Fibroblast of peridontal ligament (primary cell): ENCODE data around the gene FOXP1.

Experiments
- DNase-seq: peaks from one replicate; pipeline ENCODE4 v3.0.0-alpha.2; 2010; ENCODE audit errors: extremely low read depth

The FOXP1 gene

DNA sequence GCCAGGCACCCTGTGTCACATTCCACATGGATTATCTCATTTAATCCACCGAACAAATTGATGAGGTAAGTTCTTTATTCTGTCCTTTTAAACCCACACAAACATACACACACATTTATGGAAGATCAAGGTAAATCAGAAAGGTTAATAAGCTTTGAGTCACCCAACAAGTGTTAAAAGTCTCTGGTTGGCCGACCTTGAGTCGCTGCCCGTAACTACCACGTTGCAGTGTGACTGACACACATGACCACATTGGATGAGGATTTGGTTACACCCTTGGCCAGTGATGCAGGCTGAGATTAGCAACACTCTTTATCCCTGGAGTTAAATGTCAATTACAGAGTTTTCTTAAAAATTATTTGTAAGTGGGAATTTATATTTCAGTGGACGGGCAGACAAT, 19.2 kb downstream of the FOXP1 start:
- DNase-seq, result no peak

DNA sequence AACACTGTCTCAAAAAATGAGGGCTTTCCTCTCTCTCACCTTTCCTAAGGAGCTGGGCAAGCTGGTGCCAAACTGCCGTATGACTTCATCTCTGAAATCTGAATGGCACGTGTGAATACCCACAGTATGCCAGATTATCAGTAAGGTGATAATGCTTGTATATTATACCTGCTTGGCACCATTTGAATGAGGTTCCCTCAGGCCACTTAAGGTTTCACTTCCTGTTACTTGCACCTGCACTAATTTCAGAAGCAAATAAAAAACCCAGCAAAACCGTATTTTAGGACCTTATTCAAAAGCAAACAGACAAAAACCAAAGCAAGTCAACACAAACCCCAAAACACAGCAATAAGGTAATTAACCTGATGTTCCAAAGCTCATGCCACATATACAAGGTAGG, 19.7 kb downstream of the FOXP1 start:
- DNase-seq, result no peak

DNA sequence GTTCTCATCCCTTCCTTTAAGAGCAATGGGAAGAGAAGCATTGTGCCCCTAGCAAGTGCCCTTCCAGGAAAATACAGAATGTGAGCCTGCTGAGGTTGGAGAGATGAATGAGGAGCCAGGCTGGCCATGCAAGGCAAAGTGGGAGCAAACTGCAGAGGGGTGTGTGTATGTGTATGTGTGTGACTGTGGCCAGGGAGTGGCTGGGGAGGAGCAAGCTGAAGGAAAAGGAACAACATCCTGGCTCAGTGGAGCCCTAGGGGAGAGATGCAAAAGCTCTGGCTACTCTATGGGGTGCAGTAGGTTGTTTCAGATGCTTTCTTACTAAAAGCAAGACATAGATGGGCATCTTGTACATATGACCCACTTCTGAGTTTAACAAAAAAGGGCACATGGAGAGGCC, 20.6 kb downstream of the FOXP1 start:
- DNase-seq, result no peak

DNA sequence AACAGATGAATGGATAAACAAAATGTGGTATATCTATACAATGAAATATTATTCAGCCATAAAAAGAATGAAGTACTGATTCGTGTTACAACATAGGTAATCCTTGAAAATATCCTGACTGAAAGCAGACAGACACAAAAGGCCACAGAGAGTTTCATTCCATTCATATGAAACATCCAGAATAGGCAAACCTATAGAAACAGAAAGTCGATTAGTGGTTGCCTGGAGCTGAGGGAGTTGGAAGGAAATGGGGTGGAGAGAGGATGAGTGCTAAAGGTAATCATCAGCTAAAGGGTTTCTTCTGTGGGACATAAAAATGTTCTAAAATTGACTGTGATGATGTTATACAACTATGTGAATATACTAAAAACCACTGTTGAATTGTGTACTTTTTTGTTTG, 22.9 kb downstream of the FOXP1 start:
- DNase-seq, result no peak

DNA sequence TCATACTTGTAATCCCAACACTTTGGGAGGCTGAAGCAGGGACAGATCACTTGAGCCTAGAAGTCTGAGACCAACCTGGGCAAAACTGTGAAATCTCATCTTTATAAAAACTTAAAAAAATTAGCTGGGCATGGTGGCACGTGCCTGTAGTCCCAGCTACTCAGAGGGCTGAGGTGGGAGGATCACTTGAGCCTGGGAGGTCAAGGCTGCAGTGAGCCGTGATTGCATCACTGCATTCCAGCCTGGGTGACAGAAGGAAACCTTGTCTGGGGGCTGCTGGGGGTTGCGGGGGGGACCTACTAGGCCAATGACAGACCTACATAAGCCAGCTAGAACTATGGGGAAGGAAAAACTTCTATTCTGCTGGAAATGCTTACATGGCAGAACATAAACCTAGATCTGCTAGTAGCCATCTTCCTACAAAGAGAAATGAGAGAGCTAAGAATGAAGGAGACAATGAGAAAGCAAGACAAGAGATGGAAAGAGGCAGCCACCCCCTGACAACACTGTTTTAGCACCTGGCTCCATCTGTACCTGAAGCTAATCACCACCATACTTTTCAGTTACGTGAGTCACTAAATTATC, 23.9 kb downstream of the FOXP1 start:
- no peak for DNase-seq

DNA sequence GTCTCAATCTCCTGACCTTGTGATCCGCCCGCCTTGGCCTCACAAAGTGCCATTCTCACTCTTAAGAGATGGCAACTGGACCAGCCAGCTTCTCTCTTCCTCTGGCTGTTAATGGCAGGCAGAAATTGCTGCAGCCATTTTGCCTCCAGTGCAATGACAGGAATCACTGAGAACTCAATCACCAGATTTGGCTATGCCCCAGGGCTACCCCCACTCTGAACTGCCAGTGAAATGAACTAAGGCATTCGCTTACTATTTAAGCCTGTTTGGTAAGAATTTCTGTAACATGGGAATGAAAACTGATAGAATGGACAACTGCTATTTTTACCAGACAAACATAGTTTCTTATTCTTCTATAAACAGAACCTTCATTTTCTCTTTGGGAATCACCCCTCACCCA, 24.5 kb downstream of the FOXP1 start:
- DNase-seq, result no peak

DNA sequence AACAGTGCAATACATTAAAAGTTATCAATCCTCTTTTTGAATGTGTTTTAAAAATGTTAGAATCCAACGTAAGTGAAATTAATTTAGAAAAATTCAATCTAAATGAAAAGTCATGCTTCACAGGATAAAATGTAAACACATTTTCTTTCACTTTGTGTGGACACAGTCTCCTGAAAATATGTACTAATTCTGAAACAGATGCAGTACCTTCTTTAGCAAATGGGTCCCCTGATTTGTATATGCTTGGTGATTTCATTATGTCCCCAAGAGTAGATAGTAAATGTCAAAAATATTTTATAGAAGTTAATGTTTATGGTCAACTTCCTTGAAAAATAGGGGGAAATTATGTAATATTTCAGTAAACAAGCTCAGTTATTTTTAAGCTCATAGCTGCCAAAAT, 28.9 kb downstream of the FOXP1 start:
- DNase-seq, result no peak

DNA sequence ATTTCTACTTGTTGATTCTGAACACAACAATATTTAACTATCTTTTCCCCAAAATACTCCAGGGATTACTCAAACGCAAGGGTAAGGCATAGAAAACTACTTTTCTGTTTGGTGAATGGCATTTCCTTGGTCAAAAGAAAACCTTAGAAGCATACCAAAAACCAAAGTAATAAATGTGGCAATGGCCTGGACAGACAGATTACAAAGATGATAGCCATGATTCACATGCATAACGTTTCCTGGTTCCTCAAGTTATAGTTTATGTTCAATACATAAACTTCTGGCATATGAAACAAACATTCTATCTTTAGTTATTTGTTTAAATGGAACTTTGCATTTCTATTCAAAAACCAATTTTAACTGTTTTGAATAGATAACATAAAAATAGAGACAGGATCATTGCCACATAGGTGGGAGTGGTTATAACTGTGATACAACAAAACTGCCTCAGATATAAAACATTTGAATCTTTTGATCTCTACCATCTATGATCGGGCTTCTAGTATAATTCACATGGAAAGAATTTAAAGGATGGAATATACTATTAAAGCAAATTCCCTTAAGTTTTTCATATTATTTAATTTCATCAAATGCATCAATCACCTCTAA, 32.1 kb downstream of the FOXP1 start:
- DNase-seq, result peak; percentile 77

DNA sequence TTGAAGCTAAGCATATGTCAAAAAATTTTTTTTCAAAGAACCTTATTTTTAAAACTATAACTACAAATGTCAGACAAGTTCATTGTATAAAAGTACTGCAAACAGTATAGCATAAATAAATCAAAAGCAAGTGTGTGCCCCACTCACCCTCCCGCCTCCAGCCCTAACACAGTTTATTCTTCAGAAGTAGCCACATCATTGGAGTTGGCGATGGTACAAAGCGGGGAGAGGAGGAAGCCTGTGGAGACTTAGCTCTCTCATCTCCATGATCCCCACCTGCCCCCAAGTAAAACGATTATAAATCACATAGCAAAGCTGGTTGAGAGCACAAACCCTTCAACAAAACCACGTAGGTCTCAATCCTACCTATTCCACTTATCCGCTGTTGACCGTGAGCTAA, 33.6 kb downstream of the FOXP1 start:
- no peak for DNase-seq

DNA sequence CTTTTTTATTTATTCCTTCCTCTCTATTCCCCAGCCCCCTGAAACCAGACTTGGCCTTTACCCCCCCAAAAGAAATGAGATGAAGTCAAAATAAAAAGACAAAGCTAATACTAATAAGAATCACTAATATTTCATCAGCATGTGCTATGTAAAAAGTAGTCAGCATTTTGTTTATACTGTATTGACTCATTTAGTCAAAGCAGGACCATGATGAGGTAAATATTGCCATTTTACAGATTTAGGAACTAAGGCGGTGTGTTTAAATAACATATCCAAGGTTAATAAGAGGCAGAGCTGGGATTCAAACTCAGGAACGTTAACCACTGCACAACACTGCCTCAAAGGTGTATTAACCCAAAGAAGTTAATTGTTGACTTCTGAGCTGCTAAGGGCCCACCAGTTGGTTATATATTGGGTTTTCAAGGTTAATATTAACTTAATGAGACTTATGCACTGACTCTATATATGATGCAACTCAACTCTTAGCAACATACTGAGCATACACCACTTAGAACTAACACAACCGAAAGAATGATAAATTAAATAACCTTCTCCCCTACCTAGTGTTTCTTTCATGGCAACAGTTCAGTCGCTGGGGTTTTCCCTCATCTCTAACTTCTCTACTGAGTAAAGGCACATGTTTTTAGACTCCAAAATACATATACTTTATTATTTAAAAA, 34.7 kb downstream of the FOXP1 start:
- DNase-seq, result no peak

DNA sequence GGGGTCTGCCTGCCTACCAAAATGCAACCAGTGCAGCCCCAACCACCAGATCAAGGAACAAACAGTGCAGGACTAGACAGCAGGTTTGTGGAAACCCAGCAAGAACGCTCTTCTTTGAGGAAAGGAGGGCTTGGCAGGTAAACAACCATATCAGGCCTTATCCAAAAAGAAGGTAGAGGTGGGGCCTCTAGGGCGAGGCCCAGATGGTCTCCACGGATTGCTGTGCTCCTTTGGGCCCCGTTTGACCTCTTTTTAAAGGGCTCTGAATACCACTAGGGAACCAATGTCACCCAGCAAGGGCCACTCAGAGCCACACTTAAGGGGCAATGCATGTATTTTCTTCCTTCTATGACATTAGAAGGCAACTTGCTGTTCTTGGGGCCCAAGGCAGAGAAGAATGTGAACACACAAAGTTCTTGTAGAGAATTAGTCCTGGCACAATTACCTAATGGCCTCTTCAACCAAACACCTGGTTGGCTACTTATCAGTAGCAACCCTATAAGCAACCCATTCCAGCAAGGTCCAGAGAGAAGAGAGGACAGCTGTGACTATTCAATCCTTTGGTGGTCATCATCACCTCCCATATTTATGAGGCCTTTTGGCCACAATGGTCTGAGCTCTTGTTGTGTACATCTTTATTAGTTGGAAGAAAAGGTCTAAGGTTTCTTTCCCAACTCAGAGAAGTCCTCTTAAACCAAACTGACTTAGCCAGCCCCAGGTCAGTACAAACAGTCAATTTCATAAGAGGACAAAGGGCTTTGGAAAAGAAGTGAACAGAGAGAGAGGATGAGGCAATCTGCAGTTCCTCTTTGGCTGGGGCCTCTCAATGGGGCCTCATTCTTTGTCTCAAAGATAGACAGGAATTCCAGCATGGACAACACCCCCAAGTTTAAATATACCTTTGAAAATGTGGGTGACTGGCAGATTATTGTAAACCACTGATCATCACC, 36.0 kb downstream of the FOXP1 start:
- DNase-seq, result no peak

DNA sequence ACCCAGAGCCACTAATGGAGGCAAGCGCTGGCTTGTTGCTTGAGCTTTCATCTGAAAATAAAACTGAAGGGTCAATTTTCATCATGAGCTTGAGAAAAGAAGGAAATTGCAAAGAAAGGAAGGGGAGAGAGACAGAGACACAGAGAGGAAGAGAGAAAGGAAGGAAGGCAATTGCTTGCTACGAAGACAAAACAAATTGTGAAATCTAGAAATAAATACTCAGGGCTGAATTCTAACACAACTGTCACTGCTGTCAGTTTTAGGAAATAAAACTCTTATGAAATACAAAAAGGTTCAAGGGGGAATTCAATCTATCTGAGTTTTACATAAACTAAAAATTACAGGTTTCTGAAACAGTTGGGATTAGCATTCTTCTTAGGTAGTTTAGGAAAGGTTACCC, 36.7 kb downstream of the FOXP1 start:
- DNase-seq, result no peak

DNA sequence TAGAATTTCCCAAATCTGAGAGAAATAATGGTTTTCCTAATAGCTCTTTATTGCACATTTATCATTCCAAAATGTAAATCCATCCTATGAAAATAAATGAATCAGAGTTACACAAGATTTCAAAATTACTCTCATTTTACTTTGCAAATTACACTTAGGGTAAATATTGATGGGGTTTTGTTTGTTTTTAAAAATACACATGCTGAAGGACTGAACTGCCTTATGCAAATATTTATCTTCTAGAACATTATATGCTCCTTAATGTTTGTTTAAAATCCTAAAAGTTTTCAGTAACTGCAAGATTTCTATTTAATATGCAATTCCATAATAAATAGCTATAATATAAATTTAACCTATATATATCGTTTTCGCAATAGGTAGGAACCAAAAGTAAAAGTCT, 38.2 kb downstream of the FOXP1 start:
- peak; percentile 34 for DNase-seq

DNA sequence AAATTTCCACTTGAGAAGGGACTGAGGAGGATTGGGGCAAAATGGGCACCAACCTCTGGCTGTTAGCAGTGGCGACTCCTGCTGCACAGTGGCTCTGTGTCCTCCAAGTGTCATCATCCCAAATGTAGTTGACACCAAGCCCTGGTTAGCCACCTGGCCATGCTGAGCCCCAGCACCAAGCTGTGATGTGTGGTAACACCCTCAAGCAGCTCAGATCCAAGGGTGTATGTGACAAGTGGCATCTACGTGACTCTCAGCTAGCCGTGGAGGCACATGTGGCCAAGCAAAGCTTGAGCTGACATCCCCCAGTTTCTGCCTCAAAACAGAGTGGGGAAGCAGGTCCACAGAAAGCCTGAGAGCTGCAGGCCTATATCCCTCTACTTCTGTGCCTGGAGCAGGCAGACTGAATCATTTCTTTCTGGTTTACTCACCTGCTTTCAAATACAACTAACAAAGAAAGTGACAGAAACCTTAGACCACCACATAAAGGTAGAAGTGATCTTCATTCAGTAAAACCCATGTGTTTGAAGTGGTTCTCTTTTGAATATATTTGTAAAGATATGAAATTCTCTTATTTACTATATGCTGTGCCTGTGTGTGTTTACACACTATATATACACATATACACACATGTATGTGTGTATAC, 40.0 kb downstream of the FOXP1 start:
- no peak for DNase-seq

DNA sequence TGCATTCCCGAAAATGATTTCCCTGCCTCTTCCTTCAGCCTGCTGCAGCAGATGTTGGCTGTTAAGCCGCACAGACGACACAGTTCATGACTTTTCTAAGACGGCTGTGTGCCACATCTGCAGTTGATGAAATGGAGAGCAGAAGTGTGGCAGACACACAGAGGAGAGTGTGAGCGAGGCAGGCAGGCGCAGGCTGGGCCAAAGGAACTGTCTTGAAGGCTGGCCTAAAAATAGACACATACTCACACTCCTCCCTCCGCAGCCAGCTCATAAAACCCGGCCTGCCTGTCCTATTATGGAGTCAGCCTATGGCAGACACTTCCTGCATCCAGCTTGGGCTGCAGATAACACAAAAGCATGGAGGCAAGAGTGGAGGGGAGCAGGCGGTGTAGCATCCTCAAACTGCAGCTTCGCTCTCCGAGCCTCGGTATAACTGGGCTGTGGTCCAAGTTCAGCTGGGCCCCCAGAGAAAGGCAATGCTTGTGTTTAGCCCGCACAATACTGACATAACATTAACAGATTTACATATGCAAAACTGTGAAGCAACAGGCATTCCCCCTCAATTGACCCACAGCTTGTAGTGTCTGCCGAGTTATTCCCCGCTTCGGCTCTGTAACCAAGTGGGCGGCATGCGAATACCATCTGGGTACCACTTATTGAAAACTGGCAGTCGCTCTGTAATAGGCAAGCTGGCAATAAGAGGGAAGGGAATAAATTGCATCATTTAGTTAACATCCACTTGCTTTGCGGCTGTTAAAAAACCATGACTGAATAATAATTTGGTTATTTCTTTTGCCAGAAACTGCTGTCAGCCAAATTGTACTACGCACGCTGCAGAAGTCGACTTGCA, 40.8 kb downstream of the FOXP1 start:
- DNase-seq, result peak; percentile 94

DNA sequence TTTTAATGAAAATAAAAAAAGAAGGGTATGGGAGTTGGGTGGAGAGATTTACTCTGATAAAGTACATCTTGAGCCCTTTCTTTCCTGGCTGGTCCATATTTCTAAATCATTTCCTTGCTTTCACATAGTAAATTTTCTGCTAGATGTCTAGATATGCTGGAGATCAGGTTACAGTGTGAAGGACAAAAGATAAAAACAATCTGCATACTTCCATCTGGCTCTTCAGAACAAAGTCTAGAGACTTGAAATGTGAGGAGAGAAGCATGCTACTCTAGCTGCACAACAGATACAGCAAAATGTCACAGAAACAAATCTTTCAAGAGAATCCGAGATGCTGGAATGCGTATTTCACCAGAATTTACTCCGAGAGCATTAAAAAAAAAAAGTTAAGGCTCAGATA, 42.2 kb downstream of the FOXP1 start:
- peak; percentile 39 for DNase-seq

DNA sequence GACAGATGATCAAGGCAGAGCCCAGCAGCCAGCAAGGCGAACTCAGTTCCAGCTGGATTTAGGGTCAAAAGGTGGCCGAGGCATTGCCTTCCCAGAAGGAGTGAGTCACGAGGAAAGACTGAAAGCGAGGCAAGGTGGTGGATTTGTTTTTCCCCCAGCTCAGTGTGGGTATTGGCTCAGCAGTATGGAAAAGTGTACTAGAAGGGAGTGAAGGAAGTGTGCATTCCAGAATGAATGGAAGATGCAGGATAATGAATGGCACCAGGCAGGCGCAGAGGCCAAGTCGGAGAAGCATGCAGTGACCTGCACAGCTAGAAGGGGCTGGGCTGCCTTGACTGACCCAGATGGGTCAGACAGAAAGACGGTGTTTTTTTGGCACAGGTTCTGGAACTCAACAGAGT, 46.3 kb downstream of the FOXP1 start:
- peak; percentile 95 for DNase-seq

DNA sequence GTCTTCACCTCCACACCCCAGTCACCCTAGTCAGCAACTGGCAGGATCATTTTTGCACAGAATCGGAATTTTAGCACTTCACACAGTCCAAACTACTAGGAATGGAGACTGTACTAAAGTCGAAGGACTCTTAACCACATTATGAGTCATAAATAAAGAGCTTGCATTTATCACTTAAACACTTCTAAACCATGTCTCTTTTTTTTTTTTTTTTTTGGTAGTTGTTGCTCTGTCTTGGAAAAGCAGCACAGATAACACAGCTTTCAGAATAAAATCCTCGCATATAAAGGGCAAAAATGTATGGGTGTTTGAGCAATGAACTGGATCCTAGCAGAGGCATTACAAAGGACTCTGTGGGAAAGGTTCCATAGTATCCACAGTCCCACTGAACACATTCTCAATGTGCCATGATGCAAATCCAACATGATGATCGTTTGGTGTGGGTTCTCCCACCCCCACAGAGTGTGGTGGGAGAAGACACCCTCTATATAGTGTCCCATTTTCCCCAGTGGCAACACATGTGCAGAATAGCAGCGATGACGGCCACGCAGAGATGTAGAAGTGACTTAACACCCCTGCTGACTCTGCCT, 47.1 kb downstream of the FOXP1 start:
- peak; percentile 82 for DNase-seq

DNA sequence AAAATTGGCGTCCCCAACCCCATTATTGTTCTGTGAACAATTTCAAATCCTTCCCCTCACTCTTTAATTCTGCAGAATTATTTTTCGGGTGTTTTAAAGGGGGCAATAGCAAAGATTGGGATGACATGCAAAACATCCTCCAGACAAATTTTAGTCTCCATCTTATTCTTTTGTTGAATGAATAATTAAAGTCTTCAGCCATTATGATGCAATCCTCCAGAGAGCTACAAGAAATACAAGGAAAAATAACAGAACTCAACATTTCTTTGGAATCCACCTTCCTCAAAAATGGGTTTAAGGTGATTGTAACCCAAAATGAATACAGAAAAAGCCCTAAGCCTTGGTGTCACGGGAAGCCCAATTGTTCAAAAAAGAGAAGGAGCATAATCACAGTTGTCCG, 49.9 kb downstream of the FOXP1 start:
- no peak for DNase-seq

DNA sequence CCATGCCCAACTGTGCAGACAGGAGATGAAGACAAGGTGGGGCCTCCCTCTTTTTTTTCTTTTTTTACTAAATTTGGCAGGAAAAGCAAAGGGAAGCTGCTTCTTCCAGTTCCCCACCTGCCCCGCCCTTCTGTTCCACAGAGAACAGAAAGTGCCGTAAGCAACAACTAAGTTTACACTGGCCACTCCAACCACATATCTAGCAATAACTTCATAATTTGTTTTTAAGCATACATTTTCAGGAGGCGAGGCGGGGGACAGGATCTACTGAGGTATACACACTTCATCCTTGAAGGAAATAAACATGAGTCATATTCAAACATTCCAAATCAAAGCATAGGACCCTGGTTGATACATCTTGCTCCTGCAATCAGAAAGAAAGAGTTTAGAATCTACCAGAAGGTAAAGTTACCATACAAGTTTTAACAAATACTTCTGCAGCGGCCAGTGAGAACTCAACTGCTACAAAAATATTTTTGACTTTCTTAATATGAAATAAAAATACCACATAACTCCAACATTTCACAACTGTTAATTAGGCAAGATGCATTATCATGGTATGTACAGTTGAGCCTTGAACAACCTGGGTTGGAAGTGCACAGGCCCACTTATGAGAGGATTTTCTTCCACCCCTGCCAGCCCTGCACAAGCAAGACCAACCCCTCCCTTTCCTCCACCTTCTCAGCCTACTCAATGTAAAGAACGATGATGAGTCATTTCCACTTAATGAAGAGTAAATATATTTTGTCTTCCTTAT, 50.7 kb downstream of the FOXP1 start:
- DNase-seq, result no peak
